M059J (cell line): ENCODE results near the gene TRPC4. TPM values are rescaled to one million over a fixed set of nuclear protein-coding genes. Genes with fewer than 3 reads are reported as not detected.
"Not testable (repeated sequence)": the region's sequence is repeated elsewhere in the genome, so short reads cannot be mapped to it uniquely, and the experiment has no call there.

Experiments
- DNase-seq: peaks from one replicate; pipeline ENCODE4 v3.0.0-alpha.2; 2012; ENCODE audit warnings: low read depth
- total RNA-seq: library from RNA; depleted of rRNA; stranded (reverse); fragments of >200 nt; shearing (Covaris generic); gene quantifications from 2 replicates; pipeline ENCODE4 v1.2.3, GENCODE V29; 2014

TRPC4 gene
- total RNA-seq, 1 experiment from 2014 or later, result 9.8 TPM

- DNase-seq, result no peak
These were observed 267.7 kb downstream of the TRPC4 start for GRCh38 chr13:37601648-37602440.

GRCh38 chr13:37599519-37599918 is 270.1 kb downstream of the TRPC4 start:
- DNase-seq, result no peak

DNA sequence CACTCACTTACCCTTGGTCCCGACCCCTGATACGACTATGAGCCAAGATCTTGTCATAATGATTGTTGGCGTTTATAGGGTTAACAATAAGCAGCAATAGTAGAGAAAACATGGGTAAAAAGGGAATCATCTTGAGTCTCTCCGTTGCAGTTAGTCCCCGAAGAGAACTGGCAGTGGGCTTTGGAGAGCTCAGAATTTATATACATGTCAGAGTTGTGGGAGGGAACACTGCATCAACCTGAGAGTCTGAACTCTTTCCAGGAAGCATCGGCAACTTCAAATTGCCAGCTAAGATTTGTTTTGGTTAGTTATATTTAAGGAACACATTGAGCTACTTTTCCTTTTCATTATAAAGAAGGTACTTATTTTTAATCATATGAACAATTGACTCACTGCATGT is 271.0 kb downstream of the TRPC4 start, which contains the start of gene POSTN:
Gene POSTN (minus strand): TSS at position 172 of the 400 bp plus-strand sequence. CDS start 42 bp downstream, at position 130.
- DNase-seq, result peak; percentile 29

DNA sequence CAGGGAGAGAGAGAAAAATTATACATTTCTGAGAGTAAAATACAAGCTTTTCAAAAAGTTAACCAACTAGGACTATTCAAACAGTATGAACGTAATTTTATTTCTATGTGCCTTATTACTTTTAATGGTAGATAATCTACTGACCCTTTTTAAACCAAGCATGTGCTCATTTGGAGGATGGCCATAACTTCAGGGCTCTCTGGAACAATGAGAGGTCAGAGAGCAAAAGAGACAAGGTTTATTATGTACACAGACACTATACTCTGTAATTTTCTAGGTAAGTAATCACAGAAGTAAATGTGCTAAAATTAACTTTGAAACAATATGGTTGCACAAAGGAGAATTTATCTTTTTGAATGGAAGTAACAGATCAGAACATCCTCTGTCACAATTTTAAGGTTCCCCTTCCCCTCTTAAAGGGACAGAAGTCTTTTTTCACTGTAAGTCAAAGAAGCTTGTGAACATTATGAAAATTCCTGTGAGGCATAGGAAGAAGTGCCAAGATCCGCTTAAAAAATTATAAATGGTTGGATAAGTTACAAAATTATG is 272.0 kb downstream of the TRPC4 start:
- no peak for DNase-seq

GRCh38 chr13:37596805-37597204 is 272.8 kb downstream of the TRPC4 start:
- no peak for DNase-seq

- peak; percentile 44 for DNase-seq
These were observed 274.4 kb downstream of the TRPC4 start for GRCh38 chr13:37595162-37595561.

DNA sequence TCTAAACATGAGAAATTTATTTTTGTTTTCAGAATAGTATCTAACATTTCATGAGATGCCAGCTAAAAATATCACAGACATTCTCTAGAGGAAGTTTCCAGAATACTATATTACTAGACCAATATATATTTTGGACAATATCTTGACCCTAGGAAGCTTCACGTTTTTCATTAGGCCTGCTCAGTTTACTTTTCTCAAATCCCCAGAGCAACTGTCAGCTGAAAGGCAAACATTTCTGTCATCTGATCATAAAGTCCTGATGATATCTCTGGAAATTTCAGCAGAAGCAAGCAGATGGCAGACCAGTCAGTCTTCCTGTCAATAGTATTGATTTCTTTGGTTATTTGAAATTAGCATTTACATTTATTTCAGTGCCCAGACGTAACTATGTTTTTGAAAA is 275.0 kb downstream of the TRPC4 start:
- no peak for DNase-seq

GRCh38 chr13:37589381-37589780 is 280.2 kb downstream of the TRPC4 start:
- not testable (repeated sequence) for DNase-seq

DNA sequence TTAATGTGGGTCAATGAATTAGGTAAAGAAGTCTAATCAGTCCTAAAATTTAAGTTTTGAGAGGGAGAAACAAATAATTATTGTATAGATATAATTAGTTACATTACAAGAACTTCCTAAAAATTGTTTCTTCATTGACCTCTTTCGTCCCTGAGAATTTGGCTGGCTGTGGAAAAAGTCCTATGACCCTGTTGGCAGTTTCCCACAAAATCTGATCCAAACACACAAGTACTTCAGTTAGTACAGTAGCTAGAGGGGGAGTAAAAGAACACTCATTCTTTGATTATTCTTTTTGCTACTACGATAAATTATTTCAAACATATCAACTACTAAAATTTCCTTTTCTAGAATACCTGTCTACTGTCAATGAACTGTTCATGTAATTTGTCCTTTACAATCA is 282.3 kb downstream of the TRPC4 start:
- no peak for DNase-seq
